Measurements from ENCODE around the gene LIFR. TPM values are rescaled to one million over a fixed set of nuclear protein-coding genes. Genes with fewer than 3 reads are reported as not detected.

LIFR gene
- total RNA-seq, 6 donors from 2014 or later = 69.1 to 103 (median 85.8) TPM

GRCh38 chr5:38478878-38479277 lies 77.6 kb downstream of the LIFR start:
- Histone ChIP-seq H3K36me3 (peaks cover 8 to 25% (median 15%) of the 10 kb centered on the region in 4 donors), H3K27ac (no peak overlapping the region), H3K27me3 (no peaks in the 10 kb centered on the region), H3K9me3 (no peaks in the 10 kb centered on the region), H3K4me3 (no peak overlapping the region), H3K4me1 (no peaks in the 10 kb centered on the region)
- WGBS, 2 donors = 77 to 86% methylated on average over 3 of the region's 3 CpGs
- TF ChIP-seq POLR2AphosphoS5 (IDR thresholded peaks at IDR 0.05) (no peak), EP300 (IDR thresholded peaks at IDR 0.05) (no peak), CTCF (IDR thresholded peaks at IDR 0.05) (no peak), POLR2A (IDR thresholded peaks at IDR 0.05) (no peak)
- DNase-seq (no peak), ATAC-seq (ENCODE audit: low FRiP score in 2 of 2) (no peak)

GRCh38 chr5:38478166-38478565 lies 78.3 kb downstream of the LIFR start:
- H3K9me3 ChIP-seq = no peaks in the 10 kb centered on the region
- no peak overlapping the region for H3K27ac ChIP-seq
- no peaks in the 10 kb centered on the region for H3K4me1 ChIP-seq
- TF ChIP-seq POLR2AphosphoS5 (IDR thresholded peaks at IDR 0.05) (no peak), POLR2A (IDR thresholded peaks at IDR 0.05) (no peak), EP300 (IDR thresholded peaks at IDR 0.05) (no peak), CTCF (IDR thresholded peaks at IDR 0.05) (no peak)
- H3K36me3 ChIP-seq = peaks cover 6 to 22% (median 14%) of the 10 kb centered on the region in 4 donors
- WGBS, 2 donors = 70 to 72% methylated on average over 3 of the region's 3 CpGs
- no peaks in the 10 kb centered on the region for H3K27me3 ChIP-seq
- H3K4me3 ChIP-seq = no peak overlapping the region
- ATAC-seq (ENCODE audit: low FRiP score in 2 of 2) (no peak), DNase-seq (no peak)

- Histone ChIP-seq H3K36me3 (no peaks in the 10 kb centered on the region), H3K27me3 (no peaks in the 10 kb centered on the region), H3K4me1 (peaks cover 8 to 17% (median 9%) of the 10 kb centered on the region in 4 donors), H3K4me3 (no peak overlapping the region), H3K27ac (peak overlapping the region in 1 of 4 donors; percentile 8), H3K9me3 (no peaks in the 10 kb centered on the region)
- 26 to 29% methylated on average over 8 of the region's 8 CpGs for WGBS, 2 donors
- DNase-seq (no peak), ATAC-seq (ENCODE audit: low FRiP score in 2 of 2) (peak in 1 of 2 donors; percentile 45)
- TF ChIP-seq CTCF (IDR thresholded peaks at IDR 0.05) (no peak), POLR2AphosphoS5 (IDR thresholded peaks at IDR 0.05) (no peak), POLR2A (IDR thresholded peaks at IDR 0.05) (no peak), EP300 (IDR thresholded peaks at IDR 0.05) (no peak)
These were observed 83.4 kb downstream of the LIFR start for GRCh38 chr5:38473008-38473407.

- Histone ChIP-seq H3K36me3 (no peaks in the 10 kb centered on the region), H3K4me1 (peaks cover 13 to 22% (median 14%) of the 10 kb centered on the region in 4 donors), H3K9me3 (no peaks in the 10 kb centered on the region), H3K27me3 (no peaks in the 10 kb centered on the region), H3K4me3 (no peak overlapping the region), H3K27ac (peak overlapping the region in 1 of 4 donors; percentile 8)
- TF ChIP-seq CTCF (IDR thresholded peaks at IDR 0.05) (no peak), POLR2A (IDR thresholded peaks at IDR 0.05) (no peak), POLR2AphosphoS5 (IDR thresholded peaks at IDR 0.05) (no peak), EP300 (IDR thresholded peaks at IDR 0.05) (no peak)
- WGBS, 2 donors = 98 to 99% methylated on average over 7 of the region's 7 CpGs
- DNase-seq (no peak), ATAC-seq (ENCODE audit: low FRiP score in 2 of 2) (no peak)
These were observed 83.9 kb downstream of the LIFR start for GRCh38 chr5:38472541-38472940.

- Histone ChIP-seq H3K27ac (no peak overlapping the region), H3K4me3 (no peak overlapping the region), H3K4me1 (peaks cover 21 to 28% (median 22%) of the 10 kb centered on the region in 4 donors), H3K27me3 (no peaks in the 10 kb centered on the region), H3K36me3 (no peaks in the 10 kb centered on the region), H3K9me3 (no peaks in the 10 kb centered on the region)
- TF ChIP-seq EP300 (IDR thresholded peaks at IDR 0.05) = no peak
- no peak for TF ChIP-seq CTCF (IDR thresholded peaks at IDR 0.05)
- TF ChIP-seq POLR2A (IDR thresholded peaks at IDR 0.05) = no peak
- no peak for TF ChIP-seq POLR2AphosphoS5 (IDR thresholded peaks at IDR 0.05)
- DNase-seq = no peak
- ATAC-seq (ENCODE audit: low FRiP score in 2 of 2) = no peak
- WGBS, 2 donors = 90 to 91% methylated on average over 4 of the region's 4 CpGs
These were observed 84.7 kb downstream of the LIFR start for GRCh38 chr5:38471709-38472108.
